ENCODE results near the gene FES.

- TF ChIP-seq CTCF (IDR thresholded peaks at IDR 0.05; ENCODE audit: low read length) (no peak), EZH2 (IDR thresholded peaks at IDR 0.05; ENCODE audit: borderline replicate concordance, low read length) (no peak)
These were observed 5.0 kb downstream of the FES start for GRCh38 chr15:90889313-90889730.

Data from OCI-LY1 (cell line).